ENCODE results near the gene TRIM24.

Gene TRIM24

DNA sequence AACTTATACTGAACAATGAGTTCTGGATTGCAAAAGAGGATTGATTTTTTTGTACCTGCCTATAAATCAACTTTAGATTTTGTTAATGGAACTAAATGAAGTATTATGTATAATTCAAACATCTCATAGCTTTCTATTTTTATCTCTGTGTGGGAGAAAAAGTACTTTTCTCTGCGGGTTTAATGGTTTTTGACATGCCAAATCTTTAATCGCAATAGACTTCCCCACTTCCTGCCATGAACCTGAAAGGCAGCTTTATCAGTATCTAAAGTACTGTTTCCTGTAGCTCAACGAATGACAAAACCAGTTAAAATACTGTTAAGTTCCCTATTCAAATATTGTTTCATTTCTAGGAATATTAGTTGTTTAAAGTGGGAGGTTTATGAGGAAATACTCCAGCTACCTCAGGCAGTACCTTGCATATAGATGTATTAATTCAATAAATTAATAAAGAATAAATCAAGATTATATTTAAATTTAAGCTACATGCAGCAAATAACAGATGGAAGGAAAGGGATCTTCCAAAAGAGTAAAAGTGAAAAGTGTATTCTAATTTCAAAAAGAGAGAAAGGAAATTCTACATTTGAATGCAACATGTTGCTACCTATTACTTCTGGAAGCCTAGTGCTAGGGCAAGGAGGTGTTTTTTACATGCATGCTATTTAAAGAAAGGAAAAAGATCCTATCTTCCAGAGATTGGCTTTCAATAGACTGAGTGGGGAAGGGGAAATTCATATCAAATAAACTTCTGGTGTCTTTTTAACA is 165.2 kb downstream of the TRIM24 start:
- Histone ChIP-seq H3K79me2 (ENCODE audit: low read length) (no peaks in the 10 kb centered on the region), H4K20me1 (ENCODE audit: insufficient read depth, low read length) (no peaks in the 10 kb centered on the region), H3F3A (ENCODE audit: insufficient read depth, low read length) (no peaks in the 10 kb centered on the region), H3K27ac (ENCODE audit: low read length) (no peak overlapping the region), H3K9me2 (replicated peaks; ENCODE audit: insufficient read depth, low read length) (no peaks in the 10 kb centered on the region), H3K9ac (ENCODE audit: low read length) (no peak overlapping the region), H3K36me3 (replicated peaks; ENCODE audit: insufficient read depth, low read length) (no peaks in the 10 kb centered on the region), H2AFZ (ENCODE audit: low read length) (0 out of 2 replicates have a peak overlapping the region, but pooled peaks have one; percentile 15), H3K4me3 (ENCODE audit: low read length) (no peak overlapping the region), H3K4me2 (ENCODE audit: low read depth, low read length) (no peak overlapping the region), H3K9me3 (replicated peaks; ENCODE audit: insufficient read depth, low read length) (no peaks in the 10 kb centered on the region), H3K27me3 (replicated peaks; ENCODE audit: insufficient read depth, low read length) (no peaks in the 10 kb centered on the region), H3K4me1 (ENCODE audit: low read length) (no peaks in the 10 kb centered on the region)
- DNase-seq, result no peak
- TF ChIP-seq EZH2 (optimal IDR thresholded peaks at IDR 0.05; ENCODE audit: low read depth, low read length) (no peak), EZH2phosphoT487 (IDR thresholded peaks at IDR 0.05; ENCODE audit: low read length) (no peak)
- TF ChIP-seq, protein P1, sequence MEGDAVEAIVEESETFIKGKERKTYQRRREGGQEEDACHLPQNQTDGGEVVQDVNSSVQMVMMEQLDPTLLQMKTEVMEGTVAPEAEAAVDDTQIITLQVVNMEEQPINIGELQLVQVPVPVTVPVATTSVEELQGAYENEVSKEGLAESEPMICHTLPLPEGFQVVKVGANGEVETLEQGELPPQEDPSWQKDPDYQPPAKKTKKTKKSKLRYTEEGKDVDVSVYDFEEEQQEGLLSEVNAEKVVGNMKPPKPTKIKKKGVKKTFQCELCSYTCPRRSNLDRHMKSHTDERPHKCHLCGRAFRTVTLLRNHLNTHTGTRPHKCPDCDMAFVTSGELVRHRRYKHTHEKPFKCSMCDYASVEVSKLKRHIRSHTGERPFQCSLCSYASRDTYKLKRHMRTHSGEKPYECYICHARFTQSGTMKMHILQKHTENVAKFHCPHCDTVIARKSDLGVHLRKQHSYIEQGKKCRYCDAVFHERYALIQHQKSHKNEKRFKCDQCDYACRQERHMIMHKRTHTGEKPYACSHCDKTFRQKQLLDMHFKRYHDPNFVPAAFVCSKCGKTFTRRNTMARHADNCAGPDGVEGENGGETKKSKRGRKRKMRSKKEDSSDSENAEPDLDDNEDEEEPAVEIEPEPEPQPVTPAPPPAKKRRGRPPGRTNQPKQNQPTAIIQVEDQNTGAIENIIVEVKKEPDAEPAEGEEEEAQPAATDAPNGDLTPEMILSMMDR (IDR thresholded peaks at IDR 0.05; ENCODE audit: low read length), result no peak

- H3K4me1 ChIP-seq (ENCODE audit: low read length), result no peaks in the 10 kb centered on the region
- no peak overlapping the region for H3K27ac ChIP-seq (ENCODE audit: low read length)
- H3K79me2 ChIP-seq (ENCODE audit: low read length), result no peaks in the 10 kb centered on the region
- no peaks in the 10 kb centered on the region for H3F3A ChIP-seq (ENCODE audit: insufficient read depth, low read length)
- H3K27me3 ChIP-seq (replicated peaks; ENCODE audit: insufficient read depth, low read length), result no peaks in the 10 kb centered on the region
- H3K4me3 ChIP-seq (ENCODE audit: low read length), result no peak overlapping the region
- H3K4me2 ChIP-seq (ENCODE audit: low read depth, low read length), result no peak overlapping the region
- DNase-seq, result no peak
- H3K9me3 ChIP-seq (replicated peaks; ENCODE audit: insufficient read depth, low read length), result no peaks in the 10 kb centered on the region
- no peaks in the 10 kb centered on the region for H4K20me1 ChIP-seq (ENCODE audit: insufficient read depth, low read length)
- TF ChIP-seq EZH2 (optimal IDR thresholded peaks at IDR 0.05; ENCODE audit: low read depth, low read length), result no peak
- TF ChIP-seq, protein P1 (IDR thresholded peaks at IDR 0.05; ENCODE audit: low read length), result no peak
- H3K9me2 ChIP-seq (replicated peaks; ENCODE audit: insufficient read depth, low read length), result no peaks in the 10 kb centered on the region
- H3K36me3 ChIP-seq (replicated peaks; ENCODE audit: insufficient read depth, low read length), result no peaks in the 10 kb centered on the region
- H2AFZ ChIP-seq (ENCODE audit: low read length), result 0 out of 2 replicates have a peak overlapping the region, but pooled peaks have one; percentile 15
- H3K9ac ChIP-seq (ENCODE audit: low read length), result no peak overlapping the region
Measured at GRCh38 chr7:138625849-138626230, 165.8 kb downstream of the TRIM24 start.

- Histone ChIP-seq H3K27ac (ENCODE audit: low read length) (no peak overlapping the region), H3K9me3 (replicated peaks; ENCODE audit: insufficient read depth, low read length) (no peaks in the 10 kb centered on the region), H3K4me1 (ENCODE audit: low read length) (no peaks in the 10 kb centered on the region), H3K9me2 (replicated peaks; ENCODE audit: insufficient read depth, low read length) (no peaks in the 10 kb centered on the region), H3K9ac (ENCODE audit: low read length) (no peak overlapping the region), H3K79me2 (ENCODE audit: low read length) (no peaks in the 10 kb centered on the region), H3K4me3 (ENCODE audit: low read length) (no peak overlapping the region), H2AFZ (ENCODE audit: low read length) (no peak overlapping the region), H3F3A (ENCODE audit: insufficient read depth, low read length) (no peaks in the 10 kb centered on the region), H4K20me1 (ENCODE audit: insufficient read depth, low read length) (no peaks in the 10 kb centered on the region), H3K36me3 (replicated peaks; ENCODE audit: insufficient read depth, low read length) (no peaks in the 10 kb centered on the region), H3K27me3 (replicated peaks; ENCODE audit: insufficient read depth, low read length) (no peaks in the 10 kb centered on the region), H3K4me2 (ENCODE audit: low read depth, low read length) (no peak overlapping the region)
- DNase-seq, result no peak
- TF ChIP-seq EZH2 (optimal IDR thresholded peaks at IDR 0.05; ENCODE audit: low read depth, low read length) (no peak), EZH2phosphoT487 (IDR thresholded peaks at IDR 0.05; ENCODE audit: low read length) (no peak)
- TF ChIP-seq, protein P1 (IDR thresholded peaks at IDR 0.05; ENCODE audit: low read length), result no peak
Measured at GRCh38 chr7:138626846-138627245, 166.8 kb downstream of the TRIM24 start.

Data from MM.1S (cell line).